Hypothalamus (tissue), 51 donors: ENCODE results near the gene GABRE.
A peak's percentile ranks its signal among the peaks of the same experiment; 100 is the strongest.
"Not testable (repeated sequence)": the region's sequence is repeated elsewhere in the genome, so short reads cannot be mapped to it uniquely, and the experiment has no call there.

Experiments used
- DNase-seq, 51 donors: peaks; one replicate each; lab custom pipeline; 2025; lab: John Stamatoyannopoulos, UW

The GABRE gene

DNA sequence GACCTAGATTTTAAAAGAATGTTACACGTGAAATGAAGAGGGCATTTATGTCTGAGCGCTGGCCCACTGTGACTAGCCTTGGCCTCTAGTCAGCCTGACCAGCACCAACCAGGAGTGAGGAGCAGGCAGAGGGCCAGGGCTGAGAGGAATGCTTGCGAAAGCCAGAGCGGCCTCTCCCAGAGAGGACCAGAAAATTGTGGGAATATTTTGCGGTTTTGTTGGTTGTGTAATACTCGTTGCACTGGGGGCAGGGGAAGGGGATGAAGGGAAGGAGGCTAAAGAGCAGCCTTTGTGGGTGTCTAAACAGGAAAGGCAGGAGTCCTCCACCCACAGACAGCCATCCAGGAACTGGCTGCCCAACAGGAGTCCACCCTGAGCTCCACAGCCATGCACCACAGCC lies 3.8 kb downstream of the GABRE start:
- DNase-seq = peak in 5 of 51 donors; percentile 0 to 12 (median 1)

DNA sequence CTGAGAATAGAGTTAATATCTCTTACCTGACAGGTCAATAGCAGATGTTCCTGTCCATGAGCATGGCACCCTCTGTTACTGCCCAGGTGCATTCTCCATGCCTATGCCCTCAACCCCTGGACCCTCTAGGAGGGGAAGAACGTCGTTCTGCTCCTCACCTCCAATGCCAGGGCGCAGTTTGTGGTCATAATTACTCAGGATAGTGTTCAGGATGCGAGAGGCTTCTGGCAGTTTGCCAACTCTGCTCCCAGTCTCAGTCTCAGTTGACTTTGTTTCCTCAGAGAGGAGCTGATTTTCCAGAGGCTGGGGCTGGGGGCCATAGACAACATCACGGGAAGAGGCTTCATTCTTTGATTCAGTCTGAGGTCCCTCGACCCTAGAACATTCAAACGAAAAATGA lies 4.4 kb downstream of the GABRE start:
- DNase-seq = no peak

DNA sequence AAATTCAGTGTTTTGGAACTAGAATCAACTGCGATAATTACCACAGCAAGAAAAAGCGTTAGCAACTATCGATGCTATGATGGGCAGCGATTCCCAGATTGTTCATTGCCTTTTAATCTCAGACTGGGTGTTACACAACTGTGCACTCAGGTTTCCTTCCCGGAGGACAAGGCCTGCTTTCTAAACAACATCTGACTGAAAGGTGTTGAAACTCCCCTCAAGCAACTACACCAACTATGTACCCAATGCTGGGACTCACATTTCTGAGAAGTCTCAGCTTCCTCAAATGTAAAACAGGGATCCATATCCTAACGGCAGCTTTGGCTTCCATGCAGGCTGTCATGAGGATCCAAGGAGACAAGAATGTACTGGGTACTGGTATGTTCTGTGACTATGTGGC lies 8.2 kb downstream of the GABRE start:
- no peak for DNase-seq

DNA sequence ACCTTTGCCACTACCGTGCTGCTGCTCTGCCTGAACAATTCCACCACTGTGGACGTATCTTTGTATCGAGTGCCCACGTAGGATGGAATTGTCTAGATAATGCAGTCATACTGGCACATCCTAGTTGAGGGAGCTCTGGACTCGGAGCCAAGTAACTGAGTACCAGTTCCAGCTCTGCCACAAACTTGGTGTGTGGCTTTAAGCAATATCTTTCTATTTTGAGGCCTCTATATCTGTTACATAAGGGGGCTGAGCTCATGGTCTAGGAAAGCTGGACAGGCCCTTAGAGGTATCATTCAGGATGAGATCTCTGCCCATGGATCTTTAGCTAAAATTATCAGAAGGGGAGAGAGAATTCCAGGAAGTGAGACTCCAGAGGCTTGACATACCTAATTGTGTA lies 12.4 kb downstream of the GABRE start:
- no peak for DNase-seq

DNA sequence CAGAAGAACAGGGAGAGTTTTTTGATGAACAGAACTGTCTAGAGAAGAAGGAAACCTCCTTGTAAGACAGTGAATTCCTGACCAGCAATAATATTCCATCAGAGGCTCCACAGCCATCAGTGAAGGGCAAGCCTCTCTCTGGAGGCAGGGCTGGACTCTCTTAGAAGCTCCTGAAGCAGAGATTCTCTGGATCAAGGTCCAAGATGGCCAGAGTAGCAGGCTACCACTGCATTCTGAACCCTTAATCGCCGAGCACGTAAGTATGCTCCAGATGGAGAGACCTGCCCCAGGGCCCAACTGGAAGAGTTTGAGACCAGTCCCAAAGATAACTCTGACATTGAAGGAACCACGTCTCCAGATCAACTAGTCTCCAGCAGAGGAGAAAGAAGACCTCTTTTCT lies 16.4 kb downstream of the GABRE start:
- no peak for DNase-seq

DNA sequence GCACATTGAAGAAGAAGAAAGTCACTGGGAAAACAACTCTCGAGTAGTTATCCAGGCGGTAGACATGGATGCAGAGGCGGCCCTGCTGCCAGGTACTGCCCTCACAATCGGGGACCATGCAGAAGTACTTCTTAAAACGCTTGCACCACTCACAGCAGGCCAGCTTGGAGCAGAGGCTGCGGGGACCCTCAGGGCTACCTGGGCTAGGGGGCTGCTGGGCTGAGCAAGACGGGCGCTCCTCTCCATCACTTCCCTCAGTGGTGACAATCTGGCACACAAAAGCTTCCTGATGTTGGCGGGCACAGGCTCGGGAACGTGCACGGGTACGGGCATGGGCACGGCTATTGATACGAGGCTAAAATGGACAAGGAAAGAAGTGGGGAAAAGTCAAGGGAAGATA lies 19.7 kb downstream of the GABRE start:
- DNase-seq = no peak

DNA sequence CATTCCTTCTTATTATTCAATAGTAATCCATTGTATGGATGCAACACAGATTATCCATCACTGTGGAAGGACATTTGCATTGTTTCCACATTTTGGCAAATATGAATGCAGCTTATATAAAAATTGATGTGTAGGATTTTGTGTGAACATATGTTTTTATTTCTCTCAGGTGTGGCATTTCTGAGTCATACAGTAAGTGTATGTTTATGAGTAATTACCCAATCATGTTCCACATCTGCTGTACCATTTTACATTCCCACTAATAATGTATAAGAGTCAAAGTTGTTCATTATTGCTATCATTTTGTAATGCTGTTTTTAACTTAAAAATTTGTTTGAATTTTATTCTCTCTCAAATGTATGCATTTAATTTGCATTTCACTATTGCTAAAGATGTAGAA lies 36.3 kb downstream of the GABRE start:
- DNase-seq = no peak

DNA sequence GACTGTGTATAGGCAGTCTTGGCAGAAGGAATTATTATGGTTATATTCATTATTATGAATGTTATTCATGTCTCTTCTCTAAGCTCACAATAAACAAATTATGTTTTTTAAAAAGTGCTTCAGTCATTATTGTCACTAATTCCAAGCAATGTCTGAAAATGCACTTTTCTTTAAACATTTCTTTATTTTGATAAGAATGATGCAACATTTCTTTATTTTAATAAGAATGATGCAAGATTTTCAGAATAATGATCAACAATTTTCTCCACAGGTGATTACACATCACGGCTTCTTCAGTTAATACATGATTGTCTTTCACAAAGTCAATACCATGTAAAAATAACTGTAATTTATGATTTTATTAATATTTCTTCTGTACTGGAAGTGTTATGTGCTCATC lies 39.1 kb downstream of the GABRE start:
- DNase-seq = no peak

DNA sequence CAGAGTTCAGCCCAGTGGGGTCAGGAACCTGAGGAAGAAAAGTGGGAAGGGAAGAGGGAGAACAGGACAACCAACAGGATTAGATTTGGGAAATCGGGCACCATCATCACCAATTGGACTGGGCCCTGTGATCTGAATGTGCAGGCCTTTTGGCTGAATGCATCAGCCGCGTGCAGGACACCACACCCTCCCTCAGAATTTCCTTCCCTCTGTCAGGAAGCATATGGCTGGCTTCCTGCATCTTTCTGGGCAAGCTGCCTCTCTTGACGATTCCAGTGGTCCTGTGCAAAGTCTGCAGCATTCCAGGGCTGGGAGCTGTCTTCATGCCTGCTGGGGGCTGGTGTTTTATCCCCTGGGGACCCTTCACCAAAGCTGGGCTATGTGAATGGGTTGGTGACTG lies 45.4 kb downstream of the GABRE start:
- DNase-seq = no peak

DNA sequence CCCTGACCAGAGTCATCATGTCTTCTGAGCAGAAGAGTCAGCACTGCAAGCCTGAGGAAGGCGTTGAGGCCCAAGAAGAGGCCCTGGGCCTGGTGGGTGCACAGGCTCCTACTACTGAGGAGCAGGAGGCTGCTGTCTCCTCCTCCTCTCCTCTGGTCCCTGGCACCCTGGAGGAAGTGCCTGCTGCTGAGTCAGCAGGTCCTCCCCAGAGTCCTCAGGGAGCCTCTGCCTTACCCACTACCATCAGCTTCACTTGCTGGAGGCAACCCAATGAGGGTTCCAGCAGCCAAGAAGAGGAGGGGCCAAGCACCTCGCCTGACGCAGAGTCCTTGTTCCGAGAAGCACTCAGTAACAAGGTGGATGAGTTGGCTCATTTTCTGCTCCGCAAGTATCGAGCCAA lies 50.8 kb downstream of the GABRE start:
- no peak for DNase-seq

DNA sequence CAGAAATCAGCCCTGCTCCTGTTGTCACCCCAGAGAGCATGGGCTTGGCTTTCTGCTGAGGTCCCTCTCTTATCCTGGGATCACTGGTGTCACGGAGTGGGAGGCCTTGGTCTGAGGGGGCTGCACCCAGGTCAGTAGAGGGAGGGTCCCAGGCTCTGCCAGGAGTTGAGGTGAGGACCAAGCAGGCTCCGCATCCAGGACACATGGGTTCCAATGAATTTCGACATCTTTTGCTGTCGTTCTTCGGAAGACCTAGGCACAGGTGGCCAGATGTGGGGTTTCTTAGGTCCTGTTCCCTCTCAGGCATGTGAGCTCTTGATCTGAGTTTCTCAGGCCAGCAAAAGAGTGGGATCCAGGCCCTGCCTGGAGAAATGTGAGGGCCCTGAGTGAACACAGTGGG lies 51.8 kb downstream of the GABRE start:
- no peak for DNase-seq

DNA sequence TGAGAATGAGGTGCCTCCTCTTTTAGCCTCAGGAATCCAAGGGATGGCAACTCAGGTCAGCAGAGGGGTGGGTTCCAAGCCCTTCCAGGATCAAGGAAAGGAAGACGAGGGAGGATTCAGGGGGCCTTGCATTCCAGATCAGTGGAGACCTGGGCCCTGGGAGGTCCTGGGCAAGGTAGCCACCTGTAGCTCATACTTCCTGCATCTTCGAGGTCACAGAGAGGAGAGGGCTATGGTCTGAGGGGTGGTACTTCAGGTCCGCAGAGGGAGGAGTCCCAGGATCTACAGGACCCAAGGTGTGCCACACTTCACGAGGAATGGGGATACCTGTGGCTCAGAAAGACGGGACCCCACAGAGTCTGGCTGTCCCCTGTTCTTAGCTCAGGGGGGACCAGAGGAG lies 52.6 kb downstream of the GABRE start:
- no peak for DNase-seq

DNA sequence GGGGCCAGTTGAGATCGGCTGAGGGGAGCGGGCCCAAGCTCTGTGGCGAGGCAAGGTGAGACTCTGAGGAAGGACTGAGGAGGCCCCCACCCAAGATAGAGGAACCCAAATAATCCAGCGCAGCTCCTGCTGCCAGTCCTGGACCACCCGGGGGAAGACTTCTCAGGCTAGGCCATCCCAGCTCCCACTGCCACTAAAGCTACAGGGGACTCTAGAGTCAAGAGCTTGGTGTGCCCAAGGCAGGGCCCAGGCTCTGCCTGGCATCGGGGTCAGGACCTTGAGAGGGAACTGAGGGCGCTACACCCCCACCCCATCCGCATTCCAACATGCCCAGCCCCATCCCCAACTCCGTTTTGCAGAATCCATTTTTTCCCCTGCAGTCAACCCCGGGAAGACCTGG lies 53.2 kb downstream of the GABRE start:
- no peak for DNase-seq

DNA sequence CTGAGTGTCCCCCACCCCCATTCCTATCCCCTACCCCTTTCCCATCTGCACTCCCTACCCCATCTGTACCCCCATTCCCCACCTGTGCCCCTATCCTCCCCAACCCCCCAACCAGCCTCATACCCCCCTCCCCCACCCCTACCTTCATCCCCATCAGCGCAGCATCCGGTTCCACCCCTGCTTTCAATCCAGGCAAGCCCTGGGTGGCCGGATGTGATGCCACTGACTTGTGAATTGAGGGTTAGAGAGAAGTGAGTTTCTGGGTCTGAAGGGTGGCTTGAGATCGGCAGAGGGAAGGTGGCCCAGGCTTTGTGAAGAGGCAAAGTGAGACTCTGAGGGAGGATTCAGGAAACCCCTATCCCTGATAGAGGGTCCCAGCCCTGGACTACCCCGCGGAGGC lies 53.9 kb downstream of the GABRE start:
- DNase-seq = no peak

DNA sequence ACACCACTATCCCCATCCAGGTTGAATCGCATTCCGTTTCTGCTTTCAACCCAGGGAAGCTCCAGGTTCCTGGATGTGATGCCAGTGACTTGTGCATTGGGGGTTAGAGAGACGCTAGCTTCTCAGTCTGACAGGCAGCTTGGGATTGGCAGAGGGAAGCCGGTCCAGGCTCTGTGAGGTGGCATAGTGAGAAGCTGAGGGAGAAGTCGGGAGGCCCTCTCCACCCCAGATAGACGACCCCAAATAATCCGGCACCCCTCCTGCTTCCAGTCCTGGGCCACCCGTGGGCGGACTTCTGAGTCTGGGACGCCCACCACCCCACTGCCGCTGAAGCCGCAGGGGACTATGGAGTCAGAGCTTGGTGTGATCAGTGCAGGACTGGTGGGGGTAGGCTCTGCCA lies 54.4 kb downstream of the GABRE start:
- DNase-seq = no peak

DNA sequence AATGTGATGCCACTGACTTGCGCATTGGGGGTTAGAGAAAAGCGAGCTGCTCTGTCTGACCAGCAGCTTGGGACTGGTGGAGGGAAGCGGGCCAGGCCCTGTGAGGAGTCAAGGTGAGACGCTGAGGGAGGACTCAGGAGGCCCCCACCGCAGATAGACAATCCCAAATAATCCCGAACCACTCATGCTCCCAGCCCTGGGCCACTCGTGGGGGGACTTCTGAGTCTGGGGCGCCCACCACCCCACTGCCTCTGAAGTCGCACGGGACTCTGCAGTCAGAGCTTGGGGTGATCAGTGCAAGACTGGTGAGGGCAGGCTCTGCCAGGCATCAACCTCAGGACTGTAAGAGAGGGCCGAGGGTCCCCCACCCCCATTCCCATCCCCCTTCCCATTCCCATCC lies 54.9 kb downstream of the GABRE start:
- no peak for DNase-seq

DNA sequence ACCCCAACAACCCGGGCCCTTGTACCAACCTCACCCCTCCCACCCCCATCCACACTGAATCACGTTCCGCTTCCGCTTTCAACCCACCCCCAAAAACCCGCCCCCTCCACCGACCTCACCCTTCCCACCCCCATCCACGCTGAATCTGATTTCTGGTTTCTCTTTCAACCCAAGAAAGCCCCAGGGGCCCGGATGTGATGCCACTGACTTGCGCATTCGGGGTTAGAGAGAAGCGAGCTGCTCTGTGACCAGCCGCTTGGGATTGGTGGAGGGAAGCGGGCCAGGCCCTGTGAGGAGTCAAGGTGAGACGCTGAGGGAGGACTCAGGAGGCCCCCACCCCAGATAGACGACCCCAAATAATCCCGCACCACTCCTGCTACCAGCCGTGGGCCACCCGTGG lies 55.7 kb downstream of the GABRE start:
- DNase-seq = not testable (repeated sequence)

DNA sequence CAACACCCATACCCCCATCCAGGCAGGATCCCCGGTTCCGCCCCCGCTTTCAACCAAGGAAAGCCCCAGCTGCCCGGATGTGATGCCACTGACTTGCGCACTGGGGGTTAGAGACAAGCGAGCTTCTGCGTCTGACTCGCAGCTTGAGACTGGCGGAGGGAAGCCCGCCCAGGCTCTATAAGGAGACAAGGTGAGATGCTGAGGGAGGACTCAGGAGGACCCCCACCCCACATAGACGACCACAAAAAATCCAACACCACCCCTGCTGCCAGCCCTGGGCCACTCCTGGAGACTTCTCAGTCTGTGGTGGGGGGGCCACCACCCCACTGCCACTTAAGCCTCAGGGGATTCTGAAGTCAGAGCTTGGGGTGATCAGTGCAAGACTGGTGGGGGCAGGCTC lies 61.7 kb downstream of the GABRE start, which contains the start of gene MAGEA4:
TSS of gene MAGEA4 (plus strand) at position 110 of the 400 bp plus-strand sequence. CDS start 10,776 bp downstream, outside the sequence.
- DNase-seq = no peak

DNA sequence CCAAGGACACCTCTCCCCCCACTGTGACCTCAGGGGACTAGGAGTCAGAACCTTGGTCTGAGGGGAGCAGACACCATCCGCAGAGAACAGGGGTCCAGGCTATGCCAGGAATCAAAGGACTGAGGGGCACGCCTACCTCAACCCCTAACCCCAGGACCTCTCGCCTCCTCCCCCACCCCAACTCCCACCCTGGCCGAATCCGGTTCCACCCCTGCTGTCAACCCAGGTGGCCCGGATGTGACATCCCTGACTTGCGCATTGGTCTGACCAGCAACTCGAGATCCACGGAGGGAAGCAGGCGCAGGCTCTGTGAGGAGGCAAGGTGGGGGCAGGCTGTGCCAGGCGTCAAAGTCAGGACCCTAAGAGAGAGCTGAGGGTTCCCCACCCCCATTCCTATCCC lies 62.3 kb downstream of the GABRE start:
- no peak for DNase-seq

DNA sequence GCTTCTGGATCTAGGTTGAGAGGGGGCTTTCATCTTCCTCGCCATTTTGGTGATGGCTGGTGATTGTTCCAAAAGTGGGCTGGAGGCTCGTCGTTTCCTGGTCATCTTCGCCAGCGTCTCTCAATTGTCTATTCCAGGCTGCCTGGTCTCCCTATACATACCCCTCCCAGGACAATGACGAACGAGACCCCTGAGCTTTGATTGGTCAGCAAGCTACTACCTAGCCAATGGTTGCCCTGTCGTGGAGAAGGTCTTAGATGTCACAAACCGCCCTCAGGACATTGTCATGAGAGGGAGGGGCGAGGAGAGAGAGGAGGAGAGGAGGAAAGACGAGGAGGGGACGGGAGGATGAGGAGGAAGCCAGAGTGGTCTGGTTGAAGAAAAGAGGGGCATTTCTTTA lies 69.5 kb downstream of the GABRE start:
- DNase-seq = no peak
